ENCODE data around the gene PAIP2B. TPM values are rescaled to one million over a fixed set of nuclear protein-coding genes. Genes with fewer than 3 reads are reported as not detected.
A peak's percentile ranks its signal among the peaks of the same experiment; 100 is the strongest.

PAIP2B gene
- 0.55 and 0.78 TPM in 2 replicates for total RNA-seq
- long read RNA-seq, partial matches to known transcripts = 1 of 1 reads
- long read RNA-seq, other reads (novel, unspliced or antisense) = 0 of 1 reads

GRCh38 chr2:71226965-71227560 is at the start of gene PAIP2B:
Gene PAIP2B, minus strand, starts transcription at chr2:71227103. Its CDS starts 24,514 bp downstream, at chr2:71202589.
- H3K27ac Mint-ChIP-seq (ENCODE audit: unreplicated experiment) = peak within 1 kb of the TSS; percentile 51
- peak within 1 kb of the TSS; percentile 95 for H3K4me3 Mint-ChIP-seq (ENCODE audit: unreplicated experiment)
- H3K27me3 Mint-ChIP-seq (ENCODE audit: unreplicated experiment) = peaks cover 55% of the 10 kb centered on the region
- peaks cover 7% of the 10 kb centered on the region for H3K4me1 Mint-ChIP-seq (ENCODE audit: unreplicated experiment)
- H3K36me3 Mint-ChIP-seq (ENCODE audit: unreplicated experiment) = no peaks in the 10 kb centered on the region
- no peak for TF ChIP-seq CTCF (IDR thresholded peaks at IDR 0.05)
- no peaks in the 10 kb centered on the region for H3K9me3 Mint-ChIP-seq (ENCODE audit: unreplicated experiment)
- peak; percentile 98 for DNase-seq (ENCODE audit: extremely low spot score, unreplicated experiment)

GRCh38 chr2:71275939-71276310 is 49.0 kb upstream of the PAIP2B start:
- no peak for DNase-seq (ENCODE audit: extremely low spot score, unreplicated experiment)
- Mint-ChIP-seq H3K27me3 (ENCODE audit: unreplicated experiment) (peaks cover 55% of the 10 kb centered on the region), H3K36me3 (ENCODE audit: unreplicated experiment) (peaks cover 2% of the 10 kb centered on the region), H3K9me3 (ENCODE audit: unreplicated experiment) (no peaks in the 10 kb centered on the region), H3K4me1 (ENCODE audit: unreplicated experiment) (peaks cover 9% of the 10 kb centered on the region), H3K4me3 (ENCODE audit: unreplicated experiment) (peak overlapping the region; percentile 79), H3K27ac (ENCODE audit: unreplicated experiment) (no peak overlapping the region)
- no peak for TF ChIP-seq CTCF (IDR thresholded peaks at IDR 0.05)

- Mint-ChIP-seq H3K4me1 (ENCODE audit: unreplicated experiment) (no peaks in the 10 kb centered on the region), H3K4me3 (ENCODE audit: unreplicated experiment) (no peak overlapping the region), H3K9me3 (ENCODE audit: unreplicated experiment) (no peaks in the 10 kb centered on the region), H3K36me3 (ENCODE audit: unreplicated experiment) (peaks cover 2% of the 10 kb centered on the region), H3K27ac (ENCODE audit: unreplicated experiment) (no peak overlapping the region), H3K27me3 (ENCODE audit: unreplicated experiment) (peaks cover 59% of the 10 kb centered on the region)
- no peak for TF ChIP-seq CTCF (IDR thresholded peaks at IDR 0.05)
- DNase-seq (ENCODE audit: extremely low spot score, unreplicated experiment) = no peak
These were observed 42.7 kb upstream of the PAIP2B start for GRCh38 chr2:71269511-71270090.

GRCh38 chr2:71263386-71263785 is 36.5 kb upstream of the PAIP2B start:
- Mint-ChIP-seq H3K36me3 (ENCODE audit: unreplicated experiment) (no peaks in the 10 kb centered on the region), H3K27me3 (ENCODE audit: unreplicated experiment) (peaks cover 51% of the 10 kb centered on the region), H3K27ac (ENCODE audit: unreplicated experiment) (no peak overlapping the region), H3K4me1 (ENCODE audit: unreplicated experiment) (no peaks in the 10 kb centered on the region), H3K9me3 (ENCODE audit: unreplicated experiment) (no peaks in the 10 kb centered on the region), H3K4me3 (ENCODE audit: unreplicated experiment) (no peak overlapping the region)
- no peak for DNase-seq (ENCODE audit: extremely low spot score, unreplicated experiment)
- TF ChIP-seq CTCF (IDR thresholded peaks at IDR 0.05) = no peak

GRCh38 chr2:71261534-71261933 is 34.6 kb upstream of the PAIP2B start:
- Mint-ChIP-seq H3K27ac (ENCODE audit: unreplicated experiment) (no peak overlapping the region), H3K36me3 (ENCODE audit: unreplicated experiment) (no peaks in the 10 kb centered on the region), H3K27me3 (ENCODE audit: unreplicated experiment) (peaks cover 56% of the 10 kb centered on the region), H3K9me3 (ENCODE audit: unreplicated experiment) (no peaks in the 10 kb centered on the region), H3K4me1 (ENCODE audit: unreplicated experiment) (no peaks in the 10 kb centered on the region), H3K4me3 (ENCODE audit: unreplicated experiment) (no peak overlapping the region)
- no peak for DNase-seq (ENCODE audit: extremely low spot score, unreplicated experiment)
- no peak for TF ChIP-seq CTCF (IDR thresholded peaks at IDR 0.05)

All from osteocyte (in vitro differentiated cells).